GM23338 (cell line): Measurements from ENCODE around the gene POU2AF3.

Source experiments
- CTCF ChIP-seq, 2 experiments: fragments of 200-600 bp in 1 of 2; sonication (generic) in 1 of 2; conservative IDR thresholded peaks; 2 replicates each; pipeline versions ENCODE4 v1.5.1 to v1.6.1; 2016 to 2017; ENCODE audit warnings: antibody characterized with exemption in 2 of 2, low read depth in 2 of 2, mild to moderate bottlenecking in 2 of 2, moderate library complexity in 1 of 2
- EZH2 ChIP-seq: fragments of 200-600 bp; sonication (generic); IDR thresholded peaks from one replicate; pipeline ENCODE4 v1.8.0; 2017; ENCODE audit warnings: antibody characterized with exemption, mild to moderate bottlenecking, low read depth; ENCODE audit not compliant: unreplicated experiment
- POLR2AphosphoS5 ChIP-seq: IDR thresholded peaks from 2 replicates; pipeline ENCODE4 v1.6.1; 2016; ENCODE audit warnings: antibody characterized with exemption, low read depth
- REST ChIP-seq: IDR thresholded peaks from one replicate; pipeline ENCODE4 v1.6.1; 2018; ENCODE audit warnings: antibody characterized with exemption; ENCODE audit not compliant: unreplicated experiment

GRCh38 chr11:111272420-111272819, 25.9 kb upstream of the POU2AF3 start:
- no peak for TF ChIP-seq POLR2AphosphoS5
- no peak for TF ChIP-seq EZH2
- TF ChIP-seq REST = no peak
- TF ChIP-seq CTCF (conservative IDR thresholded peaks at IDR 0.05; ENCODE audit: low read depth in 2 of 2) = no peak
